ENCODE data around the gene PLSCR1.

PLSCR1 gene

GRCh38 chr3:146530609-146531008 is 13.8 kb downstream of the PLSCR1 start:
- no peaks in the 10 kb centered on the region for H3K36me3 ChIP-seq (ENCODE audit: low read length)
- no peak overlapping the region for H2AFZ ChIP-seq (ENCODE audit: low read depth, low read length, severe bottlenecking)
- no peaks in the 10 kb centered on the region for H4K20me1 ChIP-seq (ENCODE audit: low read depth, low read length)
- H3K79me2 ChIP-seq (ENCODE audit: insufficient read depth, low read length), result no peaks in the 10 kb centered on the region
- no peaks in the 10 kb centered on the region for H3F3A ChIP-seq (ENCODE audit: insufficient read depth)
- no peak overlapping the region for H3K4me3 ChIP-seq (ENCODE audit: insufficient read depth, low read length, poor library complexity, severe bottlenecking)
- no peaks in the 10 kb centered on the region for H3K27me3 ChIP-seq (ENCODE audit: low read length)
- H3K9me3 ChIP-seq (ENCODE audit: insufficient read depth, low read length), result no peaks in the 10 kb centered on the region
- no peaks in the 10 kb centered on the region for H3K9me2 ChIP-seq (replicated peaks; ENCODE audit: insufficient read depth, low read length)
- no peak overlapping the region for H3K4me2 ChIP-seq (ENCODE audit: low read depth, low read length, poor library complexity, severe bottlenecking)
- no peak overlapping the region for H3K9ac ChIP-seq (ENCODE audit: low read length)
- no peak for TF ChIP-seq EZH2phosphoT487 (conservative IDR thresholded peaks at IDR 0.05; ENCODE audit: low read length)
- TF ChIP-seq, protein P1, sequence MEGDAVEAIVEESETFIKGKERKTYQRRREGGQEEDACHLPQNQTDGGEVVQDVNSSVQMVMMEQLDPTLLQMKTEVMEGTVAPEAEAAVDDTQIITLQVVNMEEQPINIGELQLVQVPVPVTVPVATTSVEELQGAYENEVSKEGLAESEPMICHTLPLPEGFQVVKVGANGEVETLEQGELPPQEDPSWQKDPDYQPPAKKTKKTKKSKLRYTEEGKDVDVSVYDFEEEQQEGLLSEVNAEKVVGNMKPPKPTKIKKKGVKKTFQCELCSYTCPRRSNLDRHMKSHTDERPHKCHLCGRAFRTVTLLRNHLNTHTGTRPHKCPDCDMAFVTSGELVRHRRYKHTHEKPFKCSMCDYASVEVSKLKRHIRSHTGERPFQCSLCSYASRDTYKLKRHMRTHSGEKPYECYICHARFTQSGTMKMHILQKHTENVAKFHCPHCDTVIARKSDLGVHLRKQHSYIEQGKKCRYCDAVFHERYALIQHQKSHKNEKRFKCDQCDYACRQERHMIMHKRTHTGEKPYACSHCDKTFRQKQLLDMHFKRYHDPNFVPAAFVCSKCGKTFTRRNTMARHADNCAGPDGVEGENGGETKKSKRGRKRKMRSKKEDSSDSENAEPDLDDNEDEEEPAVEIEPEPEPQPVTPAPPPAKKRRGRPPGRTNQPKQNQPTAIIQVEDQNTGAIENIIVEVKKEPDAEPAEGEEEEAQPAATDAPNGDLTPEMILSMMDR (IDR thresholded peaks at IDR 0.05; ENCODE audit: insufficient read depth, low read length, poor library complexity, severe bottlenecking), result no peak
- no peak overlapping the region for H3K27ac ChIP-seq (ENCODE audit: low read depth, low read length)

DNA sequence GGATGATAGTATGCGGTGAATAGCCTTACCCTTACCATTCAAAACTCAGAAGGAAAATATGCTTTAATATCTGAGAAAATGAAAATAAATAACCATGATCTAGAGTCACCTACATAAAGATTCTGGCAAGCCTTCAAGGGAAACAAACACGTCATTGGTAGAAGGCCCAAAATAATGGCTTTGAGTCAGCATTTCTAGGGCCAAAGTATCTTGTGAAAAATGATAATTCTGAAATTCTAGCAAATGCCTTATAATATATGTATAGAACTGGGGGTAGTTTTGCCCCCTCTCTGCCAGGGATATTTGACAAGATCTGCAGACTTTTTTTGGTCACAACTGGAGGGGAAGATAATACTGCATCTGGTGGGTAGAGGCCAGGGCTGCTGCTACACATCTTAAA is 15.4 kb downstream of the PLSCR1 start:
- Histone ChIP-seq H3F3A (ENCODE audit: insufficient read depth) (no peaks in the 10 kb centered on the region), H4K20me1 (ENCODE audit: low read depth, low read length) (no peaks in the 10 kb centered on the region), H3K27me3 (ENCODE audit: low read length) (no peaks in the 10 kb centered on the region), H3K4me2 (ENCODE audit: low read depth, low read length, poor library complexity, severe bottlenecking) (no peak overlapping the region), H3K36me3 (ENCODE audit: low read length) (no peaks in the 10 kb centered on the region), H3K4me3 (ENCODE audit: insufficient read depth, low read length, poor library complexity, severe bottlenecking) (no peak overlapping the region), H3K9ac (ENCODE audit: low read length) (no peak overlapping the region), H2AFZ (ENCODE audit: low read depth, low read length, severe bottlenecking) (no peak overlapping the region), H3K9me2 (replicated peaks; ENCODE audit: insufficient read depth, low read length) (no peaks in the 10 kb centered on the region), H3K9me3 (ENCODE audit: insufficient read depth, low read length) (no peaks in the 10 kb centered on the region), H3K27ac (ENCODE audit: low read depth, low read length) (no peak overlapping the region), H3K79me2 (ENCODE audit: insufficient read depth, low read length) (no peaks in the 10 kb centered on the region)
- TF ChIP-seq, protein P1 (IDR thresholded peaks at IDR 0.05; ENCODE audit: insufficient read depth, low read length, poor library complexity, severe bottlenecking), result no peak
- no peak for TF ChIP-seq EZH2phosphoT487 (conservative IDR thresholded peaks at IDR 0.05; ENCODE audit: low read length)

- TF ChIP-seq, protein P1 (IDR thresholded peaks at IDR 0.05; ENCODE audit: insufficient read depth, low read length, poor library complexity, severe bottlenecking), result no peak
- TF ChIP-seq EZH2phosphoT487 (conservative IDR thresholded peaks at IDR 0.05; ENCODE audit: low read length), result no peak
- Histone ChIP-seq H3F3A (ENCODE audit: insufficient read depth) (no peaks in the 10 kb centered on the region), H3K9me3 (ENCODE audit: insufficient read depth, low read length) (no peaks in the 10 kb centered on the region), H4K20me1 (ENCODE audit: low read depth, low read length) (no peaks in the 10 kb centered on the region), H3K9ac (ENCODE audit: low read length) (no peak overlapping the region), H3K79me2 (ENCODE audit: insufficient read depth, low read length) (no peaks in the 10 kb centered on the region), H3K27me3 (ENCODE audit: low read length) (no peaks in the 10 kb centered on the region), H3K4me3 (ENCODE audit: insufficient read depth, low read length, poor library complexity, severe bottlenecking) (no peak overlapping the region), H2AFZ (ENCODE audit: low read depth, low read length, severe bottlenecking) (no peak overlapping the region), H3K27ac (ENCODE audit: low read depth, low read length) (no peak overlapping the region), H3K4me2 (ENCODE audit: low read depth, low read length, poor library complexity, severe bottlenecking) (no peak overlapping the region), H3K9me2 (replicated peaks; ENCODE audit: insufficient read depth, low read length) (no peaks in the 10 kb centered on the region), H3K36me3 (ENCODE audit: low read length) (no peaks in the 10 kb centered on the region)
Measured at GRCh38 chr3:146524961-146525360, 19.4 kb downstream of the PLSCR1 start.

Data from SU-DHL-6 (cell line).